CD4-positive, alpha-beta T cell (primary cell): ENCODE results near the gene PITPNB. TPM values are rescaled to one million over a fixed set of nuclear protein-coding genes. Genes with fewer than 3 reads are reported as not detected.

Experiments
- ATAC-seq: fragments of 200-7000 bp; cut with Tn5 transposase; one replicate; pipeline ENCODE4 v1.10.0; 2022; ENCODE audit warnings: mild to moderate bottlenecking; ENCODE audit not compliant: poor library complexity
- CTCF ChIA-PET: fragments of 350-600 bp; sonication (Branson Sonifier 250); formaldehyde crosslinking; loops from one replicate; lab custom pipeline; 2021; ENCODE audit warnings: antibody characterized with exemption, inconsistent platforms; lab: Charles Lee
- POLR2A ChIA-PET: fragments of 350-600 bp; sonication (Branson Sonifier 250); formaldehyde crosslinking; loops from one replicate; lab custom pipeline; 2021; ENCODE audit warnings: antibody characterized with exemption, inconsistent platforms; lab: Charles Lee
- DNase-seq, 14 experiments: peaks; one replicate each; pipeline ENCODE4 v3.0.0-alpha.2; 2013 to 2020; ENCODE audit warnings: mixed read lengths in 2 of 14
- H3K27ac ChIP-seq, 2 donors: one replicate each; pipeline versions ENCODE4 v1.5.1 to v1.7.0; 2013; ENCODE audit warnings: low read length in 2 of 2, low read depth in 1 of 2, mild to moderate bottlenecking in 1 of 2
- H3K27me3 ChIP-seq, 2 experiments: 1 replicate in 1 of 2; 2 replicates in 1 of 2; pipeline versions ENCODE4 v1.6.1 to v1.7.0; 2013; ENCODE audit warnings: low read length in 2 of 2, control low read depth in 1 of 2, mild to moderate bottlenecking in 1 of 2, moderate library complexity in 1 of 2; ENCODE audit not compliant: insufficient read depth in 2 of 2, control insufficient read depth in 1 of 2
- H3K36me3 ChIP-seq: one replicate; pipeline ENCODE4 v1.6.1; 2013; ENCODE audit warnings: low read length, control low read depth; ENCODE audit not compliant: insufficient read depth
- H3K4me1 ChIP-seq: one replicate; pipeline ENCODE4 v1.6.1; 2013; ENCODE audit warnings: low read length, control low read depth; ENCODE audit not compliant: insufficient read depth
- H3K4me3 ChIP-seq: one replicate; pipeline ENCODE4 v1.5.1; 2013; ENCODE audit warnings: mild to moderate bottlenecking, low read length, moderate library complexity
- H3K9me3 ChIP-seq, 2 experiments: 1 replicate in 1 of 2; 2 replicates in 1 of 2; pipeline versions ENCODE4 v1.6.1 to v1.7.0; 2013; ENCODE audit warnings: low read length in 2 of 2, mild to moderate bottlenecking in 2 of 2, control low read depth in 1 of 2, moderate library complexity in 1 of 2; ENCODE audit not compliant: control insufficient read depth in 1 of 2, insufficient read depth in 1 of 2
- H3K27ac Mint-ChIP-seq: one replicate; pipeline ENCODE4 v1.8.0; 2020; ENCODE audit warnings: mixed read lengths
- H3K27me3 Mint-ChIP-seq: one replicate; pipeline ENCODE4 v1.8.0; 2021; ENCODE audit warnings: mixed read lengths
- H3K36me3 Mint-ChIP-seq: one replicate; pipeline ENCODE4 v1.8.0; 2021; ENCODE audit warnings: low read depth, mixed read lengths
- H3K4me1 Mint-ChIP-seq: one replicate; pipeline ENCODE4 v1.8.0; 2021; ENCODE audit warnings: low read depth, mixed read lengths
- H3K4me3 Mint-ChIP-seq: one replicate; pipeline ENCODE4 v1.8.0; 2020; ENCODE audit warnings: mild to moderate bottlenecking, mixed read lengths
- H3K9me3 Mint-ChIP-seq: one replicate; pipeline ENCODE4 v1.8.0; 2020; ENCODE audit warnings: mixed read lengths
- CTCF ChIP-seq: fragments of 200-600 bp; IDR thresholded peaks from one replicate; pipeline ENCODE4 v1.8.0; 2022; ENCODE audit warnings: antibody characterized with exemption, mild to moderate bottlenecking
- intact Hi-C, 2 experiments: fragments of 100-400 bp; cut with DNase I in 1 of 2; cut with micrococcal nuclease in 1 of 2; formaldehyde crosslinking; loops; one replicate each; pipeline versions ENCODE4 v1.15.1 to v1.9.0; 2023 to 2025; cut with DNase I, micrococcal nuclease
- total RNA-seq, 174 experiments: library from RNA in 2 of 174; stranded (reverse) in 2 of 174; gene quantifications; one replicate each; pipeline ENCODE4 v1.2.3 and lab custom pipeline; 2021 to 2026

PITPNB gene
- total RNA-seq, 2 experiments from 2014 or later, result 37.6 to 38.7 TPM

- ChIA-PET CTCF (interaction anchor here (0.9 kb wide), 1 partner anchor 10 kb away, joined by 3 read pairs; no protein-coding TSS in a partner anchor), POLR2A (no interaction called here)
- Histone ChIP-seq H3K4me3 (no peak overlapping the region), H3K27me3 (no peaks in the 10 kb centered on the region), H3K9me3 (peaks cover 0 to 4% of the 10 kb centered on the region in 2 experiments), H3K36me3 (peaks cover 9% of the 10 kb centered on the region), H3K27ac (no peak overlapping the region), H3K4me1 (no peaks in the 10 kb centered on the region)
- TF ChIP-seq CTCF, result no peak
- no peak overlapping the region for H3K27ac Mint-ChIP-seq
- peaks cover 43% of the 10 kb centered on the region for H3K36me3 Mint-ChIP-seq
- intact Hi-C loops, result no loop called here
- H3K4me3 Mint-ChIP-seq, result no peak overlapping the region
- H3K9me3 Mint-ChIP-seq, result peaks cover 1% of the 10 kb centered on the region
- no peaks in the 10 kb centered on the region for H3K4me1 Mint-ChIP-seq
- H3K27me3 Mint-ChIP-seq, result no peaks in the 10 kb centered on the region
- ATAC-seq (no peak), DNase-seq (no peak)
Measured at GRCh38 chr22:27843441-27843840, 75.6 kb downstream of the PITPNB start.

GRCh38 chr22:27842669-27843431 is 76.2 kb downstream of the PITPNB start:
- H3K27me3 ChIP-seq, result no peaks in the 10 kb centered on the region
- peaks cover 0 to 4% of the 10 kb centered on the region in 2 experiments for H3K9me3 ChIP-seq
- no peaks in the 10 kb centered on the region for H3K4me1 ChIP-seq
- no peak for DNase-seq
- peaks cover 2% of the 10 kb centered on the region for H3K9me3 Mint-ChIP-seq
- H3K36me3 ChIP-seq, result peaks cover 8% of the 10 kb centered on the region
- H3K4me3 Mint-ChIP-seq, result no peak overlapping the region
- H3K27me3 Mint-ChIP-seq, result no peaks in the 10 kb centered on the region
- intact Hi-C loops, result no loop called here
- H3K4me1 Mint-ChIP-seq, result no peaks in the 10 kb centered on the region
- no peak overlapping the region for H3K27ac Mint-ChIP-seq
- no peak for ATAC-seq
- ChIA-PET POLR2A (no interaction called here), CTCF (no interaction called here)
- H3K36me3 Mint-ChIP-seq, result peaks cover 39% of the 10 kb centered on the region
- H3K4me3 ChIP-seq, result no peak overlapping the region
- no peak for TF ChIP-seq CTCF
- H3K27ac ChIP-seq, result no peak overlapping the region

GRCh38 chr22:27842201-27842600 is 76.9 kb downstream of the PITPNB start:
- ChIA-PET POLR2A (no interaction called here), CTCF (no interaction called here)
- no peak for TF ChIP-seq CTCF
- Histone ChIP-seq H3K4me3 (no peak overlapping the region), H3K4me1 (no peaks in the 10 kb centered on the region), H3K27me3 (no peaks in the 10 kb centered on the region), H3K27ac (no peak overlapping the region), H3K9me3 (peaks cover 0 to 4% of the 10 kb centered on the region in 2 experiments), H3K36me3 (peaks cover 5% of the 10 kb centered on the region)
- no peak overlapping the region for H3K27ac Mint-ChIP-seq
- H3K9me3 Mint-ChIP-seq, result peaks cover 7% of the 10 kb centered on the region
- H3K36me3 Mint-ChIP-seq, result peaks cover 37% of the 10 kb centered on the region
- H3K27me3 Mint-ChIP-seq, result no peaks in the 10 kb centered on the region
- intact Hi-C loops, result no loop called here
- no peak for ATAC-seq
- DNase-seq, result no peak
- H3K4me1 Mint-ChIP-seq, result no peaks in the 10 kb centered on the region
- no peak overlapping the region for H3K4me3 Mint-ChIP-seq
